Subcutaneous adipose tissue (tissue), 4 donors: ENCODE results near the gene ZNF723. TPM values are rescaled to one million over a fixed set of nuclear protein-coding genes. Genes with fewer than 3 reads are reported as not detected.

Experiments used
- total RNA-seq, 4 donors: library from RNA; depleted of rRNA; stranded (reverse); fragments of >200 nt; gene quantifications; one replicate each; pipeline ENCODE4 v1.1.0, GENCODE V29; 2016
- TF ChIP-seq, protein P1 (sequence below): fragments of 450-650 bp; IDR thresholded peaks from one replicate; pipeline ENCODE4 v1.5.1; 2016; ENCODE audit warnings: low read depth, mild to moderate bottlenecking, control low read depth, antibody characterized with exemption, moderate library complexity

The ZNF723 gene
- total RNA-seq = not detected

GRCh38 chr19:22832031-22832762, at the start of gene ZNF723:
Gene ZNF723 (plus strand): TSS chr19:22832291. CDS start chr19:22832380, 89 bp downstream.
- TF ChIP-seq, protein P1, sequence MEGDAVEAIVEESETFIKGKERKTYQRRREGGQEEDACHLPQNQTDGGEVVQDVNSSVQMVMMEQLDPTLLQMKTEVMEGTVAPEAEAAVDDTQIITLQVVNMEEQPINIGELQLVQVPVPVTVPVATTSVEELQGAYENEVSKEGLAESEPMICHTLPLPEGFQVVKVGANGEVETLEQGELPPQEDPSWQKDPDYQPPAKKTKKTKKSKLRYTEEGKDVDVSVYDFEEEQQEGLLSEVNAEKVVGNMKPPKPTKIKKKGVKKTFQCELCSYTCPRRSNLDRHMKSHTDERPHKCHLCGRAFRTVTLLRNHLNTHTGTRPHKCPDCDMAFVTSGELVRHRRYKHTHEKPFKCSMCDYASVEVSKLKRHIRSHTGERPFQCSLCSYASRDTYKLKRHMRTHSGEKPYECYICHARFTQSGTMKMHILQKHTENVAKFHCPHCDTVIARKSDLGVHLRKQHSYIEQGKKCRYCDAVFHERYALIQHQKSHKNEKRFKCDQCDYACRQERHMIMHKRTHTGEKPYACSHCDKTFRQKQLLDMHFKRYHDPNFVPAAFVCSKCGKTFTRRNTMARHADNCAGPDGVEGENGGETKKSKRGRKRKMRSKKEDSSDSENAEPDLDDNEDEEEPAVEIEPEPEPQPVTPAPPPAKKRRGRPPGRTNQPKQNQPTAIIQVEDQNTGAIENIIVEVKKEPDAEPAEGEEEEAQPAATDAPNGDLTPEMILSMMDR = no peak

GRCh38 chr19:22783651-22784410, 48.3 kb upstream of the ZNF723 start, which contains the start of gene ZNF99:
Gene ZNF99 (minus strand): TSS chr19:22784151. CDS start chr19:22784016, 135 bp downstream.
- TF ChIP-seq, protein P1 = no peak

GRCh38 chr19:22797040-22797439, 35.1 kb upstream of the ZNF723 start:
- TF ChIP-seq, protein P1 = no peak

DNA sequence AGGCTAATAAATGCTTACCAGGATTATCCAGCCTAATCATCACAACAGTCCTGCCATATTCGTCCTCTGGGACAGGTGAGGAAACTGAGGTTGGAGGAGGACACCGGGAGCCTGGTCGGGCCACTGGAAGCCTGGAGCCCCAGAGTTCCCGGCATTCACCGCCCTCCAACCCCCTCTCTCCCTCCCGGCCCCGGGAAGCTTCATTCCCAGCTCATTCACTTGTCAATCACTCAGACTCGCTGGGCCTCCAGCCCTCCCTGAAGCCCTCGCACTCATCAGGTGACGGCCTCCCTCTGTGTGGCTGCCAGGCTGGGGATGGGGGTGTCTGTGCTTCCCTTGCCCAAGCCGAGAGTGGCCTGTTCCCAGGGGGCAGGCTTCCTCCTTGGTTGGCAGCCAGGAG, 25.7 kb upstream of the ZNF723 start:
- TF ChIP-seq, protein P1 = no peak

- TF ChIP-seq, protein P1 = no peak
Measured at GRCh38 chr19:22807061-22807835, 24.8 kb upstream of the ZNF723 start.

DNA sequence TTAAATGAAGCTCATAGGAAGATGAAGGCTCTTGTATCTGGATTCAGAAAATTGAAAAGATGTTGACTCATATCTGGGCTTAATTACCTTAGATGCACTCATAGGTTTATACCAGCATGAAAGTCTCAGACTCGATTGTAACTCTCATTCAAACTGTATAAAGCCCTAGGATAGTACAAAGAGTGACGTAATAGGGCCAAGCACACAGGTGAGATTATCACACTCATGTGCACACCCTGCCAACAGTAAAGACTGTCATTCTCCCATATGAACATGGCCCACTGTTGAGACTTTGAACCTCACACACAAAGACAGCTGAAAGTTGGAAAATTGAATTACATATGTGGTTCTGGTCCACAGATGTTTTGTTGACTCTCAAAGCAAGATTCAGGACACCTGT, 18.0 kb upstream of the ZNF723 start:
- TF ChIP-seq, protein P1 = no peak
